Motor neuron (in vitro differentiated cells): ENCODE measurements around the gene GUCY2D. TPM values are rescaled to one million over a fixed set of nuclear protein-coding genes. Genes with fewer than 3 reads are reported as not detected.

Source experiments
- ATAC-seq, 8 experiments: fragments of 200-7000 bp; cut with Tn5 transposase; replicated peaks in 6 of 8; 2 replicates each; pipeline ENCODE4 v1.8.0; 2021; ENCODE audit warnings: mild to moderate bottlenecking in 8 of 8, moderate library complexity in 8 of 8
- H3K27ac ChIP-seq, 2 donors: fragments of 250-450 bp; sonication (Bioruptor Pico); 2 replicates each; pipeline ENCODE4 v1.9.0; 2021; ENCODE audit warnings: antibody characterized with exemption in 2 of 2, mild to moderate bottlenecking in 2 of 2, moderate library complexity in 1 of 2
- H3K4me1 ChIP-seq, 2 donors: fragments of 250-450 bp; sonication (Bioruptor Pico); replicated peaks in 1 of 2; 2 replicates each; pipeline ENCODE4 v1.6.1; 2021; ENCODE audit warnings: antibody characterized with exemption in 2 of 2, mild to moderate bottlenecking in 2 of 2, moderate library complexity in 1 of 2
- H3K4me3 ChIP-seq, 5 donors: fragments of 250-450 bp; sonication (Bioruptor Pico); 2 replicates each; pipeline ENCODE4 v1.9.0; 2021; ENCODE audit warnings: antibody characterized with exemption in 5 of 5, mild to moderate bottlenecking in 5 of 5, moderate library complexity in 4 of 5
- WGBS, 10 experiments: fragments of 450-650 bp; shearing (Covaris generic); methylation state at CpG; one replicate each; pipeline ENCODE4 v1.0.0; 2022; 5-methylcytosine and 5-hydroxymethylcytosine counted together
- in situ Hi-C, 9 experiments: fragments of 400-800 bp; cut with MboI; loops; one replicate each; pipeline ENCODE4 v1.15.0; 2021; ENCODE audit warnings: low sequenced_read_pairs in 9 of 9, low pct_unique_long_range_greater_than_20kb in 2 of 9; ENCODE audit not compliant: unreplicated experiment in 9 of 9
- total RNA-seq, 8 experiments: library from RNA; unstranded; fragments of 300-600 nt; gene quantifications; 2 replicates each; pipeline versions ENCODE4 v1.2.3 to v1.2.4, GENCODE V29; 2022

Gene GUCY2D
- total RNA-seq, 8 experiments from 2014 or later, result 1.00 TPM; not detected in 7

GRCh38 chr17:7997186-7997585, 5.2 kb upstream of the GUCY2D start:
- H3K4me3 ChIP-seq, result no peak overlapping the region
- peak in 3 of 8 experiments; percentile 73 to 88 (median 87) for ATAC-seq
- no peaks in the 10 kb centered on the region for H3K4me1 ChIP-seq
- 0 to 48% (median 20%) methylated on average over 1 to 5 of the region's 5 CpGs; no CpG with 5 or more reads in 1 of the 10 experiments for WGBS, 10 experiments
- in situ Hi-C loops, result loop anchor here in 1 of 9 experiments (25.0 kb wide), 1 partner anchor 260 kb away; no protein-coding TSS in a partner anchor
- H3K27ac ChIP-seq, result no peak overlapping the region

- 8% methylated on average over 10 of the region's 92 CpGs; no CpG with 5 or more reads in 9 of the 10 experiments for WGBS, 10 experiments
- Histone ChIP-seq H3K4me1 (no peaks in the 10 kb centered on the region), H3K27ac (no peak overlapping the region), H3K4me3 (peak overlapping the region in 1 of 5 donors; percentile 12)
- peak in 6 of 8 experiments; percentile 18 to 69 (median 25) for ATAC-seq
- in situ Hi-C loops, result no loop called here
These were observed 542 bp downstream of the GUCY2D start for GRCh38 chr17:8002721-8003593.

- ATAC-seq, result no peak
- no peaks in the 10 kb centered on the region for H3K4me1 ChIP-seq
- no peak overlapping the region for H3K27ac ChIP-seq
- in situ Hi-C loops, result no loop called here
- 20 to 49% (median 40%) methylated on average over 1 to 13 of the region's 44 CpGs; no CpG with 5 or more reads in 5 of the 10 experiments for WGBS, 10 experiments
- H3K4me3 ChIP-seq, result no peak overlapping the region
These were observed 1.3 kb downstream of the GUCY2D start for GRCh38 chr17:8003594-8004181.

GRCh38 chr17:8004899-8005298, 2.5 kb downstream of the GUCY2D start:
- in situ Hi-C loops, result no loop called here
- Histone ChIP-seq H3K4me3 (no peak overlapping the region), H3K27ac (no peak overlapping the region), H3K4me1 (no peaks in the 10 kb centered on the region)
- 14 to 100% (median 83%) methylated on average over 1 to 6 of the region's 6 CpGs; no CpG with 5 or more reads in 2 of the 10 experiments for WGBS, 10 experiments
- ATAC-seq, result peak in 1 of 8 experiments; percentile 52

- Histone ChIP-seq H3K4me3 (no peak overlapping the region), H3K4me1 (no peaks in the 10 kb centered on the region), H3K27ac (no peak overlapping the region)
- 0 to 86% (median 60%) methylated on average over 1 of the region's 1 CpG; no CpG with 5 or more reads in 5 of the 10 experiments for WGBS, 10 experiments
- peak in 1 of 8 experiments; percentile 19 for ATAC-seq
- in situ Hi-C loops, result no loop called here
These were observed 2.9 kb downstream of the GUCY2D start for GRCh38 chr17:8005357-8005756.

- in situ Hi-C loops, result no loop called here
- H3K4me1 ChIP-seq, result no peaks in the 10 kb centered on the region
- no peak overlapping the region for H3K4me3 ChIP-seq
- 10 to 100% (median 86%) methylated on average over 2 to 10 of the region's 30 CpGs; no CpG with 5 or more reads in 4 of the 10 experiments for WGBS, 10 experiments
- ATAC-seq, result peak in 1 of 8 experiments; percentile 44
- H3K27ac ChIP-seq, result no peak overlapping the region
These were observed 3.7 kb downstream of the GUCY2D start for GRCh38 chr17:8005967-8006730.

- in situ Hi-C loops, result no loop called here
- H3K27ac ChIP-seq, result no peak overlapping the region
- H3K4me3 ChIP-seq, result no peak overlapping the region
- no peaks in the 10 kb centered on the region for H3K4me1 ChIP-seq
- 33 to 63% (median 60%) methylated on average over 2 to 3 of the region's 14 CpGs; no CpG with 5 or more reads in 7 of the 10 experiments for WGBS, 10 experiments
- no peak for ATAC-seq
These were observed 4.6 kb downstream of the GUCY2D start for GRCh38 chr17:8006836-8007680.

GRCh38 chr17:8007836-8008235, 5.4 kb downstream of the GUCY2D start:
- Histone ChIP-seq H3K27ac (no peak overlapping the region), H3K4me3 (no peak overlapping the region), H3K4me1 (no peaks in the 10 kb centered on the region)
- no peak for ATAC-seq
- in situ Hi-C loops, result no loop called here
- WGBS, 10 experiments, result 70 to 100% (median 80%) methylated on average over 1 to 4 of the region's 5 CpGs; no CpG with 5 or more reads in 3 of the 10 experiments

GRCh38 chr17:8012045-8012580, 9.7 kb downstream of the GUCY2D start:
- in situ Hi-C loops, result no loop called here
- WGBS, 10 experiments, result 30 to 100% methylated on average over 1 to 2 of the region's 15 CpGs; no CpG with 5 or more reads in 8 of the 10 experiments
- no peak for ATAC-seq

GRCh38 chr17:8012996-8013640, 10.7 kb downstream of the GUCY2D start:
- in situ Hi-C loops, result no loop called here
- Histone ChIP-seq H3K4me3 (no peak overlapping the region), H3K27ac (no peak overlapping the region), H3K4me1 (peaks cover 2 to 4% of the 10 kb centered on the region in 2 donors)
- ATAC-seq, result no peak
- 56 to 100% (median 70%) methylated on average over 1 to 7 of the region's 17 CpGs; no CpG with 5 or more reads in 4 of the 10 experiments for WGBS, 10 experiments

More at GRCh38 chr17:8012045-8012580, 9.7 kb downstream of the GUCY2D start:
- H3K4me1 ChIP-seq, result peaks cover 2 to 4% of the 10 kb centered on the region in 2 donors
- no peak overlapping the region for H3K4me3 ChIP-seq
- H3K27ac ChIP-seq, result no peak overlapping the region

- peaks cover 2 to 4% of the 10 kb centered on the region in 2 donors for H3K4me1 ChIP-seq
- in situ Hi-C loops, result no loop called here
- WGBS, 10 experiments, result 55 to 80% (median 67%) methylated on average over 2 to 5 of the region's 12 CpGs; no CpG with 5 or more reads in 2 of the 10 experiments
- no peak overlapping the region for H3K27ac ChIP-seq
- no peak overlapping the region for H3K4me3 ChIP-seq
- no peak for ATAC-seq
These were observed 11.5 kb downstream of the GUCY2D start for GRCh38 chr17:8013731-8014557.
